ENCODE data around the gene TGFB1. TPM values are rescaled to one million over a fixed set of nuclear protein-coding genes. Genes with fewer than 3 reads are reported as not detected.

Gene TGFB1
- total RNA-seq: 10 to 100 TPM; 73.1 to 98.0 TPM
- polyA plus RNA-seq (ENCODE audit: insufficient read length in 6 of 6): 10 to 100 TPM; 29.8 to 46.6 (median 37.7) TPM
- long read RNA-seq, donor 1, transcript TGFB1-201 (7 exons, 2,769 nt): major isoform, 14 of 61 reads
- long read RNA-seq, donor 1, partial matches to known transcripts: 36 of 61 reads
- long read RNA-seq, donor 1, other reads (novel, unspliced or antisense): 11 of 61 reads
- long read RNA-seq, donor 2, transcript TGFB1-201 (7 exons, 2,769 nt): major isoform, 8 of 48 reads
- long read RNA-seq, donor 2, partial matches to known transcripts: 33 of 48 reads
- long read RNA-seq, donor 2, other reads (novel, unspliced or antisense): 7 of 48 reads
- long read RNA-seq, donor 3, transcript TGFB1-201 (7 exons, 2,769 nt): major isoform, 14 of 377 reads
- long read RNA-seq, donor 3, partial matches to known transcripts: 355 of 377 reads
- long read RNA-seq, donor 3, other reads (novel, unspliced or antisense): 8 of 377 reads
- long read RNA-seq, donor 4, partial matches to known transcripts: 1 of 4 reads
- long read RNA-seq, donor 4, other reads (novel, unspliced or antisense): 3 of 4 reads
- long read RNA-seq, donor 5, transcript TGFB1-201 (7 exons, 2,769 nt): major isoform, 16 of 36 reads
- long read RNA-seq, donor 5, partial matches to known transcripts: 20 of 36 reads
- long read RNA-seq, donor 5, other reads (novel, unspliced or antisense): 0 of 36 reads
- long read RNA-seq, donor 6, transcript TGFB1-201 (7 exons, 2,769 nt): major isoform, 5 of 21 reads
- long read RNA-seq, donor 6, partial matches to known transcripts: 16 of 21 reads
- long read RNA-seq, donor 6, other reads (novel, unspliced or antisense): 0 of 21 reads
- long read RNA-seq, donor 7, transcript TGFB1-201 (7 exons, 2,769 nt): major isoform, 5 of 5 reads
- long read RNA-seq, donor 7, partial matches to known transcripts: 0 of 5 reads
- long read RNA-seq, donor 7, other reads (novel, unspliced or antisense): 0 of 5 reads
- long read RNA-seq, donor 8, transcript TGFB1-201 (7 exons, 2,769 nt): major isoform, 13 of 246 reads
- long read RNA-seq, donor 8, partial matches to known transcripts: 202 of 246 reads
- long read RNA-seq, donor 8, other reads (novel, unspliced or antisense): 31 of 246 reads
- long read RNA-seq, donor 9: 0 reads
- long read RNA-seq, donor 10, partial matches to known transcripts: 0 of 2 reads
- long read RNA-seq, donor 10, other reads (novel, unspliced or antisense): 2 of 2 reads
- long read RNA-seq, donor 11: 0 reads
- long read RNA-seq, donor 12, transcript TGFB1-201 (7 exons, 2,769 nt): major isoform, 10 of 10 reads
- long read RNA-seq, donor 12, partial matches to known transcripts: 0 of 10 reads
- long read RNA-seq, donor 12, other reads (novel, unspliced or antisense): 0 of 10 reads

- Histone ChIP-seq H3K27me3 (no peaks in the 10 kb centered on the region), H3K4me3 (peak within 1 kb of the TSS; percentile 91 to 97), H3K9me3 (no peaks in the 10 kb centered on the region), H3K27ac (peak within 1 kb of the TSS; percentile 83 to 90), H3K4me1 (peaks cover 5 to 71% of the 10 kb centered on the region in 2 donors), H3K36me3 (no peaks in the 10 kb centered on the region)
- ATAC-seq (peak; percentile 83), DNase-seq (peak in 3 of 4 donors; percentile 83 to 98 (median 93))
- intact Hi-C loops (cut with DNase I): no loop called here
- TF ChIP-seq CTCF (IDR thresholded peaks at IDR 0.05): peak; percentile 82 to 96
Measured at GRCh38 chr19:41353466-41354342, at the start of gene TGFB1. Gene TGFB1 (minus strand): TSS chr19:41353922. CDS start chr19:41353044, 878 bp downstream.

- no peaks in the 10 kb centered on the region for H3K9me3 ChIP-seq
- intact Hi-C loops (cut with DNase I): no loop called here
- peaks cover 0 to 5% of the 10 kb centered on the region in 2 donors for H3K36me3 ChIP-seq
- H3K27ac ChIP-seq: peak overlapping the region in 1 of 2 donors; percentile 63
- DNase-seq (no peak), ATAC-seq (no peak)
- peaks cover 10 to 60% of the 10 kb centered on the region in 2 donors for H3K4me1 ChIP-seq
- H3K27me3 ChIP-seq: no peaks in the 10 kb centered on the region
- no peak overlapping the region for H3K4me3 ChIP-seq
- TF ChIP-seq CTCF (IDR thresholded peaks at IDR 0.05): no peak
Measured at GRCh38 chr19:41402010-41402409, 48.3 kb upstream of the TGFB1 start.

GRCh38 chr19:41401483-41401882 is 47.8 kb upstream of the TGFB1 start:
- Histone ChIP-seq H3K36me3 (peaks cover 0 to 5% of the 10 kb centered on the region in 2 donors), H3K9me3 (no peaks in the 10 kb centered on the region), H3K27ac (peak overlapping the region in 1 of 2 donors; percentile 63), H3K4me1 (peaks cover 10 to 60% of the 10 kb centered on the region in 2 donors), H3K4me3 (no peak overlapping the region), H3K27me3 (no peaks in the 10 kb centered on the region)
- DNase-seq (no peak), ATAC-seq (no peak)
- intact Hi-C loops (cut with DNase I): no loop called here
- TF ChIP-seq CTCF (IDR thresholded peaks at IDR 0.05): no peak

GRCh38 chr19:41399525-41399924 is 45.8 kb upstream of the TGFB1 start:
- Histone ChIP-seq H3K36me3 (peaks cover 0 to 5% of the 10 kb centered on the region in 2 donors), H3K9me3 (no peaks in the 10 kb centered on the region), H3K4me1 (peaks cover 13 to 58% of the 10 kb centered on the region in 2 donors), H3K27ac (no peak overlapping the region), H3K27me3 (no peaks in the 10 kb centered on the region), H3K4me3 (no peak overlapping the region)
- ATAC-seq (no peak), DNase-seq (no peak)
- intact Hi-C loops (cut with DNase I): no loop called here
- no peak for TF ChIP-seq CTCF (IDR thresholded peaks at IDR 0.05)
